Upper lobe of left lung (tissue), 4 donors: Measurements from ENCODE around the gene GET4.

Experiments used
- CTCF ChIP-seq, 6 experiments: fragments of 450-650 bp in 4 of 6; fragments of 200-600 bp in 2 of 6; sonication (generic) in 2 of 6; IDR thresholded peaks; one replicate each; pipeline ENCODE4 v1.5.1; 2016 to 2019; ENCODE audit warnings: antibody characterized with exemption in 6 of 6
- EP300 ChIP-seq, 4 donors: sonication (generic); formaldehyde crosslinking; IDR thresholded peaks; one replicate each; pipeline ENCODE4 v1.5.1; 2017; ENCODE audit warnings: antibody characterized with exemption in 4 of 4, control low read depth in 2 of 4
- POLR2A ChIP-seq, 4 donors: fragments of 450-650 bp; IDR thresholded peaks; one replicate each; pipeline ENCODE4 v1.5.1; 2016 to 2017; ENCODE audit warnings: antibody characterized with exemption in 4 of 4, mild to moderate bottlenecking in 2 of 4

GRCh38 chr7:844043-844442 is 32.3 kb upstream of the GET4 start:
- no peak for TF ChIP-seq CTCF (IDR thresholded peaks at IDR 0.05)
- no peak for TF ChIP-seq POLR2A (IDR thresholded peaks at IDR 0.05)
- no peak for TF ChIP-seq EP300 (IDR thresholded peaks at IDR 0.05)
